GM19455 (cell line): Measurements from ENCODE around the gene SLC7A1.

Experiments used
- ATAC-seq: cut with Tn5 transposase; IDR thresholded peaks from one replicate; pipeline ENCODE4 v1.9.1; 2021; ENCODE audit not compliant: unreplicated experiment

SLC7A1 gene

DNA sequence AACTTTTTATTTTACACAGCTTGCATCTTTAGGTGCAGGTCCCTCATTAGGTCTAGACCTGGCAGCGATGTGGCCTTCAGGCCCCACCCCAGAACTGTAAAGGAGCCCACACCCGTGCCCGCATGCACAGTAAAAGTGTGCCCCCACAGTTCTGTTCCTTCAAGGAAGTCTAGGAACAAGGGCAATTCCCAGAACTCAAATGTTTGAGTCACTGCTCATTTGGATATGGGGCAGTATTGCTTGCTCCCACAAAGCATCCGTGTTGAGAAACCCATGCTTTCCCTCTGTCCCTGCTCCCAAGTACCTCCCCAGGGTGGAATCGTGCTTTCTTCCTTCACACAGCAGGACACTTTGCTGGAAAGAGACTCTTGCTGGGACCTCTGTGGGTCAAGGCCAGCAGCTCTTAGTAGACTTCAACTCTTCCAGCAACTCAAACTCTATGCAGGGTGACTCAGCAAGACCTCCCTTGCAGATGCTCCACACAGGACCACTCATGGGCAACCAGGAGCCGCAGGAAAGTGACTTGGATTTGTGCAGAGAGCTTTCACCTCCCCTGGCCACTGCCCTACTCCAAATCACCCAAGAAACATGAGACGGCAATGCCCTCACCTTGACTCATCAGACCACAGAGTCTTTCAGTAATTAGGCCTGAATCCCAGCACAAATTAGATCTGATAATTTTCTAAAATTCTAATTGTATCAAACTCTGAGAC is 12.3 kb downstream of the SLC7A1 start:
- ATAC-seq = no peak

DNA sequence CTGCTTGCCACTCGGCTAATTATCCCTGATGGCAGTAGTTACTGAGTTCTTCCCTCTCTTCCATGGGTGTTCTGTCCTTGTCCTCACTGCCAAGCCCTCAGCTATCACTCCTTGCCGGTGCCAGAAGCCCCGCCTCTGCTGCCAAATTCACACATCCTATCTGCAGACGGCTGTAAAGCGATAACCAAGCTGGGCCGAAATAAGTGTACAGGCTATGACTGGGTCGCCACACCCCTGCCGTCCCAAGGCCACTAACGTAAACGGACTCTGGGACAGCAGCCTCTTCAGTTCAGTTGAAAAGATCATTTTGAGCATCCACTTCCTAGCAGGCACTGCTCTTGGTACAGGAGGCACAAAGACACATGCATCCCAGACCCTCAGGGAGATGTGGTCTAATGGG is 13.3 kb downstream of the SLC7A1 start:
- ATAC-seq = no peak

DNA sequence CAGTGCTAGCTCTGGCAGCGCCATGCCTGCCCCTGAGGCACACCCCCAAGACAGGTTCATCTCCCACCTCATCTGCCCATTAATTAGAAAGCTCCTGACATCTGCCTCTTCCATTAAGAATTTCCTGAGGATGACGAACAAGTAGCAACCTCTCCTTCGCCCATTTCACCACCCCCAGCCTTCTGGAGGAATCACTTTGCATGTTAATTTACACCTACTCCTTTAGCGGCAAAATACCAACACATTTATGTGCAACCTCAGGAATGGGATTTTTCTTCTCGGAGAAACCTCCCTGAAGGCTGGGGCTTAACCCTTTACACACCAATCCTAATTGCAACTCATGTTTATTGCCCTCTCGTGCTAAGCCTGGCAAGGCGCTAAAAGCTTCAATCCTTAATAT is 13.8 kb downstream of the SLC7A1 start:
- no peak for ATAC-seq

DNA sequence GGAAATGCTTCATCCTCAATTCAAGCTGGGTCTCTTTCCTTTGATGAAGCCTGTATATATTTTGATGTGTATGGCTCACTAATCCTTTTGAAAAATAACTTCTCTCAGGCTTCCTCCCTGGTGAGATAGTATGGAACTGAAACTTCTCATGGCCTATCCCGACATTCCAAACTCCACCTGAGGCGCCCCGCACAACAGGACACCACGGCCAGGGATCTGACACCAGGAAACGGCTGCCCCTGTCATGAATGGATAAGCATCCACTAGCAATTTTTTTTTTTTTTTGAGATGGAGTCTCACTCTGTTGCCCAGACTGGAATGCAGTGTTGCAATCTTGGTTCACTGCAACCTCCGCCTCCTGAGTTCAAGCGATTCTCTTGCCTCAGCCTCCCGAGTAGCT is 16.4 kb downstream of the SLC7A1 start:
- no peak for ATAC-seq

DNA sequence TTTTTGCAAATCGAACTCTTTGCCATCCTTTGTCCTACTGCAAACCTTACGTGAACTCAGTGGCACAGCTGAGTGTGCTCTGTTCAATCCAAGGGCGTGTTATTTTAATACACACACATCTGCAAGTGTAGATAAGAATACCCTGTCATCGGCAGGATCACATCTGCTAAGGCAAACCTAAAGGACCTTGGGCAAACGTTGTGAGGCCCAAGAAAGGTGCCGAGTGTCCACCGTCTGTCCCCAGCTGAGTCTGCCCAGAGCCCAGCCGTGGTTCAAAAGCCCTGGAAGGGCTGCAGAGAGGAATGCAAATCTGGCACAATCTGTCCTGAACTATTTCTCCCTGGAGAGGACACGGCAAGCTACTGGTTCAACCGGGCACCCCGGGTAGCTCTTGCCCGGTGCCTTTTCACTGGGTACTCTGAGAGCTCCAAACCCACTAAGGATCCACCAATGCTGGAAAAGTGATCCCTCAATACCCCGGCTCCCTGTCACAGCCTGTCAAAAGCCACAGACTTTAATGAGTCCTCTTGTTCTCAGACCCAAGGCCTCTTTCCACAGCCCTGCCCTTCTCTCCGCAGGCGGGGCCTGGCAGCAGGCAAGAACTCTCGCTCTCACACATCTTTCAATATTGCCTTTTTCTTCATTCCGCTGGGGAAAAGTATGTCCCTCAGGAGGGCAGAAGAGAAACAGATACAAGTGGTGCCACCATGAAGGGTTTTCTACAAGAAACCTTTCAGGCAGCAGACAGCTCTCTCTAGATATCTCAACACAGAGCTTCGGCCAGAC is 17.0 kb downstream of the SLC7A1 start:
- no peak for ATAC-seq

DNA sequence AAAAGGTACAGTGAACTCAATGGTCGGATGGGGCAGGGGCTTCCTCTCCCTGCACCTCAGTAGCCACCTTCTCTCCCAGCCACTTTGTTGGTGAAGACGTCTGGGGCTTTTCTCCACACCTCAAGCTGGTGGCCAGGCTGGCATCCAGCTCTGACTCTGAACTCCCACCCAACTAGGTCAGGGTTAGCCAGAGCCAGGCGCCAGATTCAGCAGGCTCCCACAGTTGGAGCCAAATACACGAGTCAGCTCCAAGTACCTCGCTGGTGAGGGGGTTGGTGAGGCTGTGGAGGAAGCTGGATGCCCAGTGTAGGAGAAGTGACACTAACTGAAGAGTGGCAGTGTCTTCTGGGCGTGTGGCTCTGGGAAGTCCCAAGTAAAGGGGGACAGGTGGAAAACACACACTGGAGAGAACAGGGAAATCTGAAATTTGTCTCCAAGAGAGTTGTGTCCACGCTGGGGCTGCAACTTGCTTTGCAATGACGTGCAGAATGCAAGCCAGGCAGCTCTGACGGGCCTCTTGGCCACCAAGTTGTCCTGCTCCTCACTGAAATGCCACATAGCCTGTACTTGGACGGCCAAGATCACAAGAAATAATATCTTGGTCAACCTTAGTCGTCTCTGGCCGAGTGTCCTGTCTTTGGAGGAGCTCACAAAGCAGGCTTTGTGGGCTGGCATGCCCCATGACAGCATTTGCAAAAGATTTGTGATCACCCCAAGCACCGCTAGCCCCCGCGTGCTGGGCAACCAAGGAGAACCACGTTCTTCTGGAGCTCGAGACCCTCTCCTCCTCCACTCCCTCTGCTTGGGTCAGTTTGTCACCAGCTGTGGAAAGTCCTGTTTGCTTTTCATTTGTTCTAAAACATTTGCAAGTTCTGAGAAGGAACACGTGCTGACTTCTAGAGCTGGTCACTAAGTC is 18.1 kb downstream of the SLC7A1 start:
- ATAC-seq = no peak

DNA sequence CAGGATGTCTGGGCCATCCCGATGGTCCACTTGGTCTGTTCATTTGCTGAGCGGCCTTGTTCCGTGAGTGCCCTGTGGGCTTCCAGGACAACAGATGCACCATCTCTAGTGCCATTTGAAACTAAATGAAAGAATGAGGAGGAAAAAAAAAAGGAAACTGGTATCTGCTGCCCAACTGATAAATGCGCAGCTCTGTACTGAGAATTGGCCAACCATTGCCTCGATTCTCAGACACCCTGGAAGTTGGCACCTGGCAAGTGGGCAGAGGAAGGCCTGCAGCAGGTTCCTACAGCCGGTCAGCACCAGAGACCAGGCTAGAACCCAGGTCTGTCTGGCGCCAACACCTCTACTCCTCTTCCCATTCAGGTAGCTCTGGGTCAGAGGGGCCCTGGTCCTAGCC is 18.9 kb downstream of the SLC7A1 start:
- no peak for ATAC-seq

DNA sequence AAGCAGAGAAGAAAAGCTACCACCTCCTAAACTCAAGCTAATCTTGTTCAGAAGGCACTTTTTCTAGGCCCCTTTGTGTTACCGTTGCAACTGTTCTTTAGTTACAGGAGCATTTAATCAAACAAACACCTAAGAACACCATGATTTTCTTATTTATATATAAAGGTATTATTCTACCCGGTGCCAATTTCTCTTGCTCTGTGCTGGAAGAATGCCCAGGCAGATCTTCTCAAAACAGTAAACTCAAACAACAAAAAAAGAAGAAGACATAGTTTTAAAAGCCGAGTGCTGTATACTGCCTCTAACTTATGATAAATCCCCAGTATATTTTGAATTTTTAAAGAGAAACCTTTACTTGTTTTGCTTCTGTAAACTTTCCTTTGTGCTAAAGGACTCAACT is 20.4 kb downstream of the SLC7A1 start:
- no peak for ATAC-seq

DNA sequence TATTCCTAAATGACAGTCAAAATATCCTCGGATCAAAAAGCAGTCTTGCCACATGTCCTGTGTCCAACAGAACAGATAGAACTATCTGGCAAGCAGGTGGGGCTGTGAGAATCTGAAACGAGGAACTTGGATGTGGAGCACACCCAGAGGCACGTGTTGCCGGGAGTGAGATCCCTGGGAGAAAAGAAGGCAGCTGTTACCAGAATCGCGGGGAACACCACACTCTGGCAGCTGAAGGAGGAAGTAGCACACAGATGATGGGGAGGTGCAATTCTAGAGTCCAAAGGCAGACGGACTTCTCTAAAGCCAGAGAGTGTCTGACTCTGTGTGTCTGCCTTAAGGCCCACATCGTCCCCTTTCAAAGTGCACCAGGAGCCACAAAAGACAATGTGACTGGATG is 22.3 kb downstream of the SLC7A1 start:
- ATAC-seq = no peak

DNA sequence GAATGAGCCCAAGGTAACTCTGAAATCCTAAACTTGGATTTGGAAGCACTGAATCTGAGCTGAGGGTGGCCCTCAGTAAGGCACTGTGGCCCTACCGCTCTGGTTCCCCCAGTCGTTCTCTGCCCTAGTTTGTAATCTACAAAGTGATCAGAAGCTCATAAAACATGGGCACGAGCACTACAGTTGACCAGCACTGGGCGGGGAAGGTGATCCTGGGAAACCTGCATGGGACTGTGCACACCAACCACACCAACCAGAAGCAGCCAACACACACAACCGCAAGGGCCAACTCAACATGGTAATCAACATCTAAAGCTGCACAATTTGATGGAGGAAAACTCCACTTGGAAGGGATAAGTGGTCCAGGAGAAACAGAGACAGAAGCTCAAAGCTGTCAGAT is 22.9 kb downstream of the SLC7A1 start:
- ATAC-seq = no peak

DNA sequence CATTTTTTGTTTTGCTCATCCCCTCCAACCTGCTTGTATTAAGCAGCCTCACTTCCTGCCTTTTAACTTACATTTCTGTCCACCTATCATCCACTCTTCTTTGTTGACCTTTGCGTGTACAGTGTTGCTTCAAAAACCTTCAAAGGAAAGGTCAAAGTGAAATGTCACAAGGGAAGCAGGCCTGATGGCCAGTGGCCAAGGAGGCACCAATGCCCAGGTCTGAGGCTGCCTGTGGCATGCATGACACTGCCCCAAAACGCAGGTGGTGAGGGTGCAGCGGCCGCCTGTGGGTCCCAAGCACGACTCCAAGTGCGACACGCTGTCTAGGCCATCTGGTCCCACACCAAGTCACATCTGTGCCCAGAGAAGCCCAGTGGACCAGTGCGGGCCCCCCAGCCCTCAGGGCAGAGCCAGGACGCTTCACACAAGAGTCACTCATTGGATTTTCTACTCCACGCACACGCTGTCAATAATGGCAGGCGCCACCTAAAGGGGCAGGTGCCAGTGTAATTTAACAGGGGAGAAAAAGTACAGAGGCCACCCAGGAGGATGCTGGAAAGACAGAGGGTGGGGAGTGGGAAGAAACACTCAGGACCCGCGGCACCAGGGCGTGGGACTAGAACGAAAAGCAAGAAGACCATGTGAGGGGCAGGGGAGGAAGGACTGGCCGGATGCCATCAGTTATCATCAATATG is 23.5 kb downstream of the SLC7A1 start:
- ATAC-seq = no peak

DNA sequence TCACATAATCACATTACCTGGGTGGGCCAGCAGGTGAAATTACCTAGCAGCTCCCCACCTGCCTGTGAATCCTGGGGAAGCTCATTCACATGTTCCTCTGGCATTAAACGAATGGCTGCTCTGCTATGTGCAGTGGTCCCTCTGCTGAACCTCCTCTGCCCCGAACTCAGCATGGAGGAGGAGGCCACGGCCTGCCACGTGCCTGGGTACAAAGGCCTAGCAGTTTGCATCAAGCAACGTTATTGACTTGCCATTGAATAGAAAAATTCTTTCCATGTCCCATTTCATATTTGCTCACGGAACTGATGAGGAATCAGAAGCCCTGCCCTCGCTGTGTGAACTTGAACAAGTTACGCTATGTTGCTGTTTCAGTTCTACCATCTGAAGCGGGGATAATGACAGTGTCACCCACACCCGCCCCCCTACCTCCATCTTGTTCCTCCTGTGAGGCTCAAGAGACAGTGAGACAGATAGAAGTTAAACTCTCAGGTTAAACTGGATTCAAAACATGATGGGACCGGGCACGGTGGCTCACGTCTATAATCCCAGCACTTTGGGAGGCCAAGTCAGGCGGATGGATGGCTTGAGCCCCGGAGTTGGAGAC is 25.3 kb downstream of the SLC7A1 start:
- no peak for ATAC-seq

DNA sequence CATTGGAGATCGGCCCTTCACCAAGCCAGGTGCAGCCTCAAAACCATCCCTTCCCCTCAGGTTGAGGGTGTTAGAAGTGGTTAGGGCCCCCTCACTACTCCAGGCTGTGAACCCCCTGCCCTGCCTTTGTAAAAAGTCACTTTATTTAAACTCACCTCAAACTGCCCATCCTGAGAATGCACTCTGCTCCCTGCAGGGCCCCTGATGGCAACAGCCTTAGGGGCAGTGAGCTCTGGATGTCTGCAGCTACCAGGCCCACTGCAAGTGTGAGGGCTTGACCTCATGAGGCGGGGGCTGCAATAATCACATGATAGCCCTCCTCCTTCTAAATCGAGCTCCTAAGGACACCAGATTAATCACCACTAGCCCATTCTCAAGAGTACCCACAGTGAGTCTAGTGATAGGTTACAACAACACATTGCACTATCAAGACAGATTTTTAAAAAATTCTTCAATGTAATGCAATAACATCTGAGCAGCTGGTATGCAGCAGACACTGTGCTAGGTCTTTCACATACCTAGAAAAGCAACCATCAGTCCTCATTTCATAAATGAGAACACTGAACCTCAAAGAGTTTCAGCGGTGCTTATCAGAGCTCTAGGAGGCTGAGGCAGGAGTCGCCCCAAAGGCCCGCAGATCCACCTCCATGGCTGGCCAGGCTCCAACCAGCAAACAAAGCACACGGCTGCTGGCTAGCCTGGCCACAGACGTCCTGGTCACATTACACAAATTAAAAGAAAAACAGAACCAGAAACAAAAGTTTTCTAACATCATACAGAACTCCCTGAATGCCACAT is 26.0 kb downstream of the SLC7A1 start:
- no peak for ATAC-seq

DNA sequence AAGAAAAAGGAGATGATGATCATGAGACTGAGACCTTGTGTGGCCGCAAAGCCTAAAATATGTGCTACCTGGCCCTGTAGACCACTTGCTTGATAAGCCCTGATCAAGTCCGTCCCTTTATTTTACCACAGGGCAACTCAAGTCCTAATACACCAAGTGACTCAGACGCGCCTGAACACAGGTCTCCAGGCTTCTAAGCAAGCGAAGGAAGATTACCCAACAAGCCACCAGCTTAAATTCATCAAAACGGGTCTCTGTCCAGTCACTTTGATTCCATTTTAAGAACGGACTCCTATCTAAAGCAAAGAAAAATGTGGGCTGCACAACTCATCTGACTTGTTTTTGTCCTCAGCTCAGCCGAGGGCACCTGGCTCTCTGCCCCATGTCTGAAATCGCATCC is 26.8 kb downstream of the SLC7A1 start:
- no peak for ATAC-seq

DNA sequence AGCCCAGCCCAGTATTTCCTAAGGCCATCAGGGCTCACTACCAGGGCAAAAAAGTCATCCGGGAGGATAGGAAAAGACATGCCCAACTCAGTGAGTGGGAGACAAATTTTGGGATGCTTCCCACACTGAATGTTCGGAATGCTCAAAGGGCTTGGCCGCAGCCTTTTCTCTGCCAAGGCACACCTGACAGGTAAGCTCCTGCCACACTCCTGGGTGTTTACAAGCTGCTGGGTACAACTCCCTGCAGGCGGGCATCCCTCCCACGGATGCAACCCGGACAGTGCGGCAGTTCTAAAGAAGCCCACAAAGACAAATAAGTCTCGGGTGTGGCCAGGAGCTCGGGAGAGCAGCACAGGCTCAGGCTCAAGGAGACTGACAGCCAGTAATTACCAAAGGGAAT is 28.1 kb downstream of the SLC7A1 start:
- ATAC-seq = no peak

DNA sequence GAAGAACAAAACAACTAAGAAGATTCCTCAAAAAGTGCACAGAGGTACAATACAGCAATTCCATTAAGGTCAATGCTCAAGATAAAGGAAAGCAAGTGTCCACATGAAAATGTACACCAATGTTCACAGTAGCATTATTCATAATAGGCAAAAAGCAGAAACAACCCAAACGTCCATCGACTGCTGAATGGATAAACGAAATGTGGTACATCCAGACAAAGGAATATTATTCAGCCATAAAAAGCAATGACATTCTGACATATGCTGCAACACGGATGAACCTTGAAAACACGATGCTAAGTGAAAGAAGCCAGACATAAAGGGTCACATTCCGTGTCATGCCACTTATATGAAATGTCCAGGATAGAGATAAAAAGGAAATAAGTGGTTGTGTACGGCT is 29.3 kb downstream of the SLC7A1 start:
- no peak for ATAC-seq

DNA sequence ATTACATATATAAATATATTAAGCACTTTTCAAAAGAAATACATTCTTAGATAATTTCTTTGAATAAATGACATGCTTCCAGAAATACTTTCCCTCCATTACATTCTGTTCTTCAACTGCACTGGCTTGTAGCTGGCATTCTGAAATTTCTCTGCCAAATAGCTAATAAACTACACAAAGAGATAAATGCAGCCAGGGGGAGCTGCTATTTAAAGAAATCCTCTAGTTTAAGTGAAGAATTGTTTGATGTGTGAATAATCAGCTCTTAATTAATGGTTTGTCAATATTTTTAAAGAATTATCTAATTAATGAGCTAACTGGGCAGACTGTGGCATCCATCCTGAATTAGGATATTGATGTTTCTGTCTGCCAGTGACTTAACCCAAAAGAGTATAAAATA is 30.7 kb downstream of the SLC7A1 start:
- no peak for ATAC-seq

DNA sequence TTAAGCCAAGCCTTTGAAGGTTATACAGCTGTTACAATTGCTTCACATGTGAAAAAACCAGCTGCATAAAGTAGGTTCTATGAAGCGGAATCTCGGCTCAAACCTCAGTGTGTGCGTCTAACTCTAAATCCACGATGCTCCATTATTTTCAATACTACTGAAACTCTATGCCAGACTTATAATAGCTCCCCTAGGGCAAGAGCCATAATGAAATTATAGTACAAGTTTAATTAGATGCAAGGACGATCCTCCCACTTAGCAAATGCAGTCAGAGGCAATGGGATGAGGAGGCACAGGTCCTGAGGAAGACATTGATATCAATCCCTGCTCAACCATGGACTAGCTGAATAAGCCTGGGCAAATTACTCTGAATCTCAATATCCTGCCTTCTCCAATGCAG is 31.1 kb downstream of the SLC7A1 start:
- ATAC-seq = no peak

DNA sequence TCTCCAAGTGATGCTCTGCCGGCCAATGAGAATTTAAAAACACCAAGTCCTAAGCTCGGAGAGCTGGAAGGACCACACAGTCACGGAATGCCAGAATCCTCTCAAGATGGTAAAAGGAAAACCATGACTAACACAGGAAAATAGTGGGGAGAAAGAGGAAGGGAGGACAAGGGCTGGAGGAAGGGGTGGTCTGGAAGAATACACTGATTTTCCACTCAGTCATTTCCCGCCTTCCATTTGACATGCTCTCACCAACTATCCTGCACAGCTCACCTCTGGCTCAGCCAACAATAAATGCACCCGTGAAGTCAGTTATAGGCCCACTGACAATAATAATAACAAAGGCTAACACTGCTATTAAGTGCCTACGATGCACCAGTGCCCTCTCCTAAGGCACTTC is 31.5 kb downstream of the SLC7A1 start:
- ATAC-seq = no peak
